GM21447 (cell line): ENCODE measurements around the gene PIK3C2B.

Experiments used
- ATAC-seq: cut with Tn5 transposase; IDR thresholded peaks from one replicate; pipeline ENCODE4 v1.9.1; 2021; ENCODE audit not compliant: unreplicated experiment

Gene PIK3C2B

GRCh38 chr1:204463125-204464060, 31.2 kb downstream of the PIK3C2B start:
- ATAC-seq = no peak

- ATAC-seq = no peak
These were observed 32.4 kb downstream of the PIK3C2B start for GRCh38 chr1:204462229-204462561.

GRCh38 chr1:204461331-204462228, 33.0 kb downstream of the PIK3C2B start:
- no peak for ATAC-seq

GRCh38 chr1:204460346-204460745, 34.3 kb downstream of the PIK3C2B start:
- no peak for ATAC-seq

GRCh38 chr1:204459706-204460105, 34.9 kb downstream of the PIK3C2B start:
- no peak for ATAC-seq

- no peak for ATAC-seq
These were observed 36.9 kb downstream of the PIK3C2B start for GRCh38 chr1:204457666-204458065.

- ATAC-seq = no peak
These were observed 37.7 kb downstream of the PIK3C2B start for GRCh38 chr1:204456826-204457442.

GRCh38 chr1:204455831-204456145, 38.8 kb downstream of the PIK3C2B start:
- ATAC-seq = no peak

- ATAC-seq = no peak
These were observed 39.4 kb downstream of the PIK3C2B start for GRCh38 chr1:204455063-204455830.

GRCh38 chr1:204454476-204454875, 40.1 kb downstream of the PIK3C2B start:
- ATAC-seq = no peak

GRCh38 chr1:204453141-204453772, 41.3 kb downstream of the PIK3C2B start:
- peak; percentile 81 for ATAC-seq

- ATAC-seq = no peak
These were observed 43.1 kb downstream of the PIK3C2B start for GRCh38 chr1:204451352-204452124.

GRCh38 chr1:204450461-204451257, 43.9 kb downstream of the PIK3C2B start:
- ATAC-seq = no peak

- no peak for ATAC-seq
These were observed 44.8 kb downstream of the PIK3C2B start for GRCh38 chr1:204449678-204450280.

GRCh38 chr1:204448991-204449677, 45.5 kb downstream of the PIK3C2B start:
- ATAC-seq = no peak

- no peak for ATAC-seq
These were observed 46.2 kb downstream of the PIK3C2B start for GRCh38 chr1:204448344-204448964.

GRCh38 chr1:204447736-204448135, 46.9 kb downstream of the PIK3C2B start:
- no peak for ATAC-seq
